B cell (primary cell): ENCODE results near the gene ETV6. TPM values are rescaled to one million over a fixed set of nuclear protein-coding genes. Genes with fewer than 3 reads are reported as not detected.

ENCODE experiments used
- ATAC-seq: fragments of 200-7000 bp; cut with Tn5 transposase; one replicate; pipeline ENCODE4 v1.10.0; 2021; ENCODE audit warnings: low read depth, mild to moderate bottlenecking, moderate number of reproducible peaks, moderate library complexity
- CTCF ChIA-PET: fragments of 350-600 bp; sonication (Branson Sonifier 250); formaldehyde crosslinking; loops from one replicate; lab custom pipeline; 2021; ENCODE audit warnings: antibody characterized with exemption, inconsistent platforms; lab: Charles Lee
- POLR2A ChIA-PET: fragments of 350-600 bp; sonication (Branson Sonifier 250); formaldehyde crosslinking; loops from one replicate; lab custom pipeline; 2021; ENCODE audit warnings: antibody characterized with exemption; lab: Charles Lee
- DNase-seq: peaks from one replicate; pipeline ENCODE4 v3.0.0; 2013
- H2AFZ ChIP-seq: 2 replicates; pipeline ENCODE4 v1.6.1; 2012; ENCODE audit warnings: mild to moderate bottlenecking, low read depth, low read length; ENCODE audit not compliant: insufficient read depth, poor library complexity, severe bottlenecking
- H3K27ac ChIP-seq, 2 donors: 1 replicate in 1 of 2; 2 replicates in 1 of 2; pipeline ENCODE4 v1.5.1; 2012 to 2013; ENCODE audit warnings: low read length in 2 of 2, mild to moderate bottlenecking in 2 of 2, moderate library complexity in 1 of 2
- H3K27me3 ChIP-seq, 4 experiments: fragments of 200-600 bp in 1 of 4; sonication (generic) in 1 of 4; replicated peaks in 1 of 4; 1 replicate in 2 of 4; 2 replicates in 2 of 4; pipeline versions ENCODE4 v1.6.1 to v1.7.0; 2013 to 2016; ENCODE audit warnings: low read length in 3 of 4, mild to moderate bottlenecking in 2 of 4, mixed read lengths in 1 of 4, moderate library complexity in 1 of 4; ENCODE audit not compliant: insufficient read depth in 4 of 4, control insufficient read depth in 3 of 4; ENCODE audit errors: control extremely low read depth in 1 of 4
- H3K36me3 ChIP-seq, 2 experiments: replicated peaks in 1 of 2; 1 replicate in 1 of 2; 2 replicates in 1 of 2; pipeline versions ENCODE4 v1.6.1 to v1.7.1; 2013; ENCODE audit warnings: low read length in 1 of 2; ENCODE audit not compliant: insufficient read depth in 2 of 2, control insufficient read depth in 1 of 2; ENCODE audit errors: control extremely low read depth in 1 of 2, extremely low read depth in 1 of 2
- H3K4me1 ChIP-seq, 2 donors: fragments of 200-600 bp in 1 of 2; sonication (generic) in 1 of 2; 1 replicate in 1 of 2; 2 replicates in 1 of 2; pipeline versions ENCODE4 v1.5.1 to v1.6.1; 2013 to 2017; ENCODE audit warnings: low read length in 2 of 2; ENCODE audit not compliant: control insufficient read depth in 2 of 2, insufficient read depth in 2 of 2
- H3K4me2 ChIP-seq: replicated peaks from 2 replicates; pipeline ENCODE3; 2012; ENCODE audit warnings: mild to moderate bottlenecking, low read depth, low read length; ENCODE audit not compliant: poor library complexity, severe bottlenecking
- H3K4me3 ChIP-seq, 5 experiments: fragments of 200-600 bp in 1 of 5; sonication (generic) in 1 of 5; 1 replicate in 3 of 5; 2 replicates in 2 of 5; pipeline versions ENCODE4 v1.5.1 to v1.7.0; 2011 to 2016; ENCODE audit warnings: low read length in 4 of 5, mild to moderate bottlenecking in 4 of 5, low read depth in 2 of 5, control low read depth in 1 of 5, moderate library complexity in 1 of 5; ENCODE audit not compliant: insufficient read depth in 1 of 5; ENCODE audit errors: control extremely low read depth in 1 of 5, extremely low read depth in 1 of 5
- H3K79me2 ChIP-seq: fragments of 200-600 bp; sonication (generic); one replicate; pipeline ENCODE4 v1.6.0; 2016; ENCODE audit warnings: low read length; ENCODE audit not compliant: control insufficient read depth, insufficient read depth
- H3K9ac ChIP-seq: fragments of 200-600 bp; sonication (generic); 2 replicates; pipeline ENCODE4 v1.6.1; 2017; ENCODE audit warnings: mild to moderate bottlenecking, low read length, moderate library complexity
- H3K9me3 ChIP-seq, 3 donors: one replicate each; pipeline versions ENCODE4 v1.6.1 to v1.7.1; 2013; ENCODE audit warnings: low read length in 2 of 3; ENCODE audit not compliant: control insufficient read depth in 2 of 3, insufficient read depth in 1 of 3; ENCODE audit errors: control extremely low read depth in 1 of 3
- H4K20me1 ChIP-seq: 2 replicates; pipeline ENCODE4 v1.6.0; 2012; ENCODE audit warnings: mild to moderate bottlenecking, low read length; ENCODE audit not compliant: insufficient read depth, control insufficient read depth, poor library complexity, severe bottlenecking
- H3K27ac Mint-ChIP-seq: one replicate; pipeline ENCODE4 v1.8.0; 2021; ENCODE audit warnings: mixed read lengths
- H3K27me3 Mint-ChIP-seq: one replicate; pipeline ENCODE4 v1.8.0; 2021; ENCODE audit warnings: mixed read lengths
- H3K4me1 Mint-ChIP-seq: one replicate; pipeline ENCODE4 v1.8.0; 2021; ENCODE audit warnings: mixed read lengths
- H3K4me3 Mint-ChIP-seq: one replicate; pipeline ENCODE4 v1.8.0; 2021; ENCODE audit warnings: mixed read lengths
- H3K9me3 Mint-ChIP-seq: one replicate; pipeline ENCODE4 v1.8.0; 2022; ENCODE audit warnings: mixed read lengths; ENCODE audit not compliant: insufficient read depth
- EZH2 ChIP-seq: IDR thresholded peaks from 2 replicates; pipeline ENCODE4 v1.6.1; 2012; ENCODE audit warnings: borderline replicate concordance, low read depth, mild to moderate bottlenecking, moderate library complexity, low read length; ENCODE audit not compliant: insufficient read depth, poor library complexity, severe bottlenecking
- WGBS: methylation state at CpG from one replicate; pipeline ENCODE4 v1.1.5; 2013; ENCODE audit warnings: missing lambda C conversion rate; ENCODE audit not compliant: insufficient coverage; 5-methylcytosine and 5-hydroxymethylcytosine counted together
- intact Hi-C: fragments of 100-400 bp; cut with micrococcal nuclease; formaldehyde crosslinking; loops from one replicate; pipeline ENCODE4 v1.10.0; 2022
- polyA plus RNA-seq: library from polyadenylated mRNA; depleted of rRNA; stranded (reverse); fragments of >200 nt; gene quantifications from 2 replicates; pipeline ENCODE4 v1.2.3, GENCODE V29; 2012
- total RNA-seq, 2 donors: library from RNA; stranded (reverse); fragments of 120-200 nt in 1 of 2; gene quantifications; 1 replicate in 1 of 2; 2 replicates in 1 of 2; pipeline versions ENCODE4 v1.2.3 to v1.2.4, GENCODE V29; 2013 to 2022
- TF ChIP-seq, protein P1 (sequence below): fragments of 200-600 bp; IDR thresholded peaks from one replicate; pipeline ENCODE4 v1.8.0; 2022; ENCODE audit warnings: antibody characterized with exemption, mild to moderate bottlenecking

Gene ETV6
- total and polyA plus RNA-seq, 2 donors (not counting 1 experiment from before 2014, with no cell fraction given) = 17.4 to 123 TPM

DNA sequence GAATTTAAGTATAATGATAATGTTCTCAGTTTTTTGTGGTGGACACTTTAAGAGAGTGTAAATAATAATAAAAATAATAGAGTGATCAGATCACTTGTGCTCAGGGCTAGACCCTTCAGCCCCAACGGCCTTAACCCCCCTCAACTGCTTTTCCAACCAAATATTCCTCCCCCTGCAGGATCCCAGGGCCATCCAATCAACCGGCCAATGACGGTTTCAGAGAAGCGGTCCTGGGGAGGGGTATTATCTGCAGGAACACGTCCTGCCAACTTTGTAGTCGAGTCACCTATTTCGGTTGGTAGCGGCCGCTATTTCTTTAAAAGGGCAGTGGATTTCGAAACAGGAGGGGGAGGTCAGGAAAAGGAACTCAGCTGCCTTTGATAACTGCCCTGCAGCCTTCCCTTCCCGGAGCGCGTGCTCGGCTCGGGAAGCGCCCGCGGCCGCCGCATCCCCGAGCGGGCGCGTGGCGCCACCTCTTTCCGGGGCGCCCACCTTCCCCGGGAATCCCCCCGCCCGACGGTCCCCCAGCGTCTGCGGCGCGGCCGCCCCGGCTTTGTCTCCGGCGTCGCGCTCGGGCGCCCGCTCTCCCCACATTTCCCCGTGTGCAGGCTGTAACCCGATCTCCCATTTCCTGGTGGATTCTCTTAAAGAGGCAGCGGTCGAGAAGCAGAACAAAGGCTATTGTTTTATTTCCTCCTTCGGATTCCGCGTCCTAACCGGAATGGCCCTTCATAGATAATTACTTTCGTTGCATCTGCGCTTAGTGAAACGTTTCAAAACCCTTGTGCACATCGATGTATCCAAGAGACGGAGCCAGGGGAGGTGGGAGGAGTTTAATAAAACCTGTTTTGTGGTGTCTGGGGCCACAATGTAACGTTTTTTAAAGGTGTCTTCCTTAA is 711 bp upstream of the ETV6 start:
- peak overlapping the region; percentile 93 for H3K4me3 Mint-ChIP-seq
- Histone ChIP-seq H3K4me3 (peak overlapping the region; percentile 77 to 96 (median 87)), H3K27me3 (no peaks in the 10 kb centered on the region), H2AFZ (peak overlapping the region; percentile 85), H3K9me3 (no peaks in the 10 kb centered on the region), H3K36me3 (no peaks in the 10 kb centered on the region), H4K20me1 (no peaks in the 10 kb centered on the region), H3K4me1 (peaks cover 21 to 26% of the 10 kb centered on the region in 2 donors), H3K79me2 (peaks cover 35% of the 10 kb centered on the region), H3K9ac (peak overlapping the region; percentile 86), H3K27ac (peak overlapping the region; percentile 72 to 81), H3K4me2 (peak overlapping the region; percentile 80)
- ChIA-PET CTCF (interaction anchor here (2.6 kb wide), 1 partner anchor 384 kb away, joined by 20 read pairs; no protein-coding TSS in a partner anchor), POLR2A (interaction anchor here (0.7 to 2.4 kb wide), 4 partner anchors 82 to 187 kb away, joined by 4 to 11 read pairs (median 6); no protein-coding TSS in a partner anchor)
- intact Hi-C loops = loop anchor here (1.0 to 5.0 kb wide), 5 partner anchors 68 to 1069 kb away; partner anchors contain the start of gene CDKN1B
- H3K27ac Mint-ChIP-seq = peak overlapping the region; percentile 88
- H3K4me1 Mint-ChIP-seq = peaks cover 31% of the 10 kb centered on the region
- WGBS = under 1% methylated on average over 50 of the region's 58 CpGs
- H3K9me3 Mint-ChIP-seq = no peaks in the 10 kb centered on the region
- ATAC-seq (peak; percentile 29), DNase-seq (peak; percentile 81)
- TF ChIP-seq EZH2 = no peak
- TF ChIP-seq, protein P1, sequence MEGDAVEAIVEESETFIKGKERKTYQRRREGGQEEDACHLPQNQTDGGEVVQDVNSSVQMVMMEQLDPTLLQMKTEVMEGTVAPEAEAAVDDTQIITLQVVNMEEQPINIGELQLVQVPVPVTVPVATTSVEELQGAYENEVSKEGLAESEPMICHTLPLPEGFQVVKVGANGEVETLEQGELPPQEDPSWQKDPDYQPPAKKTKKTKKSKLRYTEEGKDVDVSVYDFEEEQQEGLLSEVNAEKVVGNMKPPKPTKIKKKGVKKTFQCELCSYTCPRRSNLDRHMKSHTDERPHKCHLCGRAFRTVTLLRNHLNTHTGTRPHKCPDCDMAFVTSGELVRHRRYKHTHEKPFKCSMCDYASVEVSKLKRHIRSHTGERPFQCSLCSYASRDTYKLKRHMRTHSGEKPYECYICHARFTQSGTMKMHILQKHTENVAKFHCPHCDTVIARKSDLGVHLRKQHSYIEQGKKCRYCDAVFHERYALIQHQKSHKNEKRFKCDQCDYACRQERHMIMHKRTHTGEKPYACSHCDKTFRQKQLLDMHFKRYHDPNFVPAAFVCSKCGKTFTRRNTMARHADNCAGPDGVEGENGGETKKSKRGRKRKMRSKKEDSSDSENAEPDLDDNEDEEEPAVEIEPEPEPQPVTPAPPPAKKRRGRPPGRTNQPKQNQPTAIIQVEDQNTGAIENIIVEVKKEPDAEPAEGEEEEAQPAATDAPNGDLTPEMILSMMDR = no peak
- H3K27me3 Mint-ChIP-seq = no peaks in the 10 kb centered on the region
